OCI-LY7 (cell line): ENCODE measurements around the gene TOM1L2.

Experiments used
- CTCF ChIP-seq: fragments of 200-600 bp; sonication (generic); conservative IDR thresholded peaks from 2 replicates; pipeline ENCODE4 v1.5.1; 2014; ENCODE audit warnings: mild to moderate bottlenecking, antibody characterized with exemption, low read length, moderate library complexity, mixed read lengths
- EZH2phosphoT487 ChIP-seq: fragments of 200-600 bp; sonication (generic); IDR thresholded peaks from 2 replicates; pipeline ENCODE4 v1.6.1; 2018; ENCODE audit warnings: low read depth, borderline replicate concordance, mild to moderate bottlenecking, mixed run types, antibody characterized with exemption, low read length, moderate library complexity, mixed read lengths

- no peak for TF ChIP-seq CTCF
- no peak for TF ChIP-seq EZH2phosphoT487
Observed at GRCh38 chr17:18021372-18021771, 49.2 kb upstream of the TOM1L2 start.
